RKO (cell line): Measurements from ENCODE around the gene IPCEF1.

ENCODE experiments used
- DNase-seq: peaks from one replicate; pipeline ENCODE4 v3.0.0-alpha.2; 2016; ENCODE audit warnings: low spot score

IPCEF1 gene

GRCh38 chr6:154356690-154357089 lies at the start of gene IPCEF1:
Gene IPCEF1 (minus strand): TSS chr6:154356803. CDS start chr6:154265947, 90,856 bp downstream.
- DNase-seq = no peak

- no peak for DNase-seq
These were observed 49.7 kb upstream of the IPCEF1 start for GRCh38 chr6:154406301-154406700.

GRCh38 chr6:154404791-154405400 lies 48.3 kb upstream of the IPCEF1 start:
- no peak for DNase-seq

- no peak for DNase-seq
These were observed 47.2 kb upstream of the IPCEF1 start for GRCh38 chr6:154403788-154404187.

- DNase-seq = no peak
These were observed 45.6 kb upstream of the IPCEF1 start for GRCh38 chr6:154402081-154402780.

GRCh38 chr6:154399097-154399496 lies 42.5 kb upstream of the IPCEF1 start:
- peak; percentile 37 for DNase-seq

- no peak for DNase-seq
These were observed 41.0 kb upstream of the IPCEF1 start for GRCh38 chr6:154397491-154398195.

GRCh38 chr6:154395878-154396277 lies 39.3 kb upstream of the IPCEF1 start:
- DNase-seq = no peak

- DNase-seq = no peak
These were observed 38.7 kb upstream of the IPCEF1 start for GRCh38 chr6:154395316-154395715.

GRCh38 chr6:154394571-154394970 lies 38.0 kb upstream of the IPCEF1 start:
- no peak for DNase-seq

GRCh38 chr6:154390034-154390433 lies 33.4 kb upstream of the IPCEF1 start:
- DNase-seq = no peak

GRCh38 chr6:154388803-154389202 lies 32.2 kb upstream of the IPCEF1 start:
- DNase-seq = no peak

- DNase-seq = peak; percentile 13
These were observed 30.5 kb upstream of the IPCEF1 start for GRCh38 chr6:154386848-154387717.

- DNase-seq = no peak
These were observed 27.6 kb upstream of the IPCEF1 start for GRCh38 chr6:154384191-154384590.

- no peak for DNase-seq
These were observed 26.7 kb upstream of the IPCEF1 start for GRCh38 chr6:154383273-154383672.

- DNase-seq = no peak
These were observed 26.1 kb upstream of the IPCEF1 start for GRCh38 chr6:154382740-154383139.

GRCh38 chr6:154381548-154381947 lies 24.9 kb upstream of the IPCEF1 start:
- DNase-seq = no peak

GRCh38 chr6:154380741-154381140 lies 24.1 kb upstream of the IPCEF1 start:
- DNase-seq = no peak

- DNase-seq = no peak
These were observed 23.0 kb upstream of the IPCEF1 start for GRCh38 chr6:154379585-154379984.

GRCh38 chr6:154378518-154378917 lies 21.9 kb upstream of the IPCEF1 start:
- no peak for DNase-seq

- DNase-seq = no peak
These were observed 21.1 kb upstream of the IPCEF1 start for GRCh38 chr6:154377726-154378125.

GRCh38 chr6:154373971-154374370 lies 17.4 kb upstream of the IPCEF1 start:
- no peak for DNase-seq
